H1 (cell line): Measurements from ENCODE around the gene TMEM107. TPM values are rescaled to one million over a fixed set of nuclear protein-coding genes. Genes with fewer than 3 reads are reported as not detected.

Experiments used
- CTCF ChIA-PET: fragments of 300-600 bp; sonication (Branson Sonifier 250); formaldehyde crosslinking; loops from one replicate; lab custom pipeline; 2021; ENCODE audit not compliant: partially characterized antibody; lab: Charles Lee
- POLR2A ChIA-PET: fragments of 300-600 bp; sonication (Branson Sonifier 250); formaldehyde crosslinking; loops from one replicate; lab custom pipeline; 2021; ENCODE audit warnings: inconsistent platforms; ENCODE audit not compliant: partially characterized antibody; lab: Charles Lee
- DNase-seq, 2 experiments: peaks; one replicate each; pipeline versions ENCODE4 v3.0.0 to v3.0.0-alpha.2; 2010 to 2022; ENCODE audit warnings: low spot score in 2 of 2, low read depth in 1 of 2, mixed read lengths in 1 of 2
- FAIRE-seq: peaks from 2 replicates; lab custom pipeline; 2011; peaks lifted over from hg19 to GRCh38; lab: Jason Lieb, UNC
- H2AFZ ChIP-seq: 2 replicates; pipeline ENCODE4 v1.8.1; 2012; ENCODE audit warnings: low read length, inconsistent platforms
- H2AK5ac ChIP-seq: 2 replicates; pipeline ENCODE4 v1.6.1; 2013; ENCODE audit warnings: low read depth, low read length
- H2BK120ac ChIP-seq: replicated peaks from 2 replicates; pipeline ENCODE3; 2013; ENCODE audit warnings: low read depth, low read length, inconsistent platforms
- H2BK12ac ChIP-seq: 2 replicates; pipeline ENCODE4 v1.6.1; 2013; ENCODE audit warnings: low read depth, low read length
- H2BK15ac ChIP-seq: 2 replicates; pipeline ENCODE4 v1.6.1; 2013; ENCODE audit warnings: low read length
- H2BK20ac ChIP-seq: 2 replicates; pipeline ENCODE4 v1.6.1; 2013; ENCODE audit warnings: low read length
- H2BK5ac ChIP-seq: 2 replicates; pipeline ENCODE4 v1.6.1; 2013; ENCODE audit warnings: low read depth, low read length
- H3K14ac ChIP-seq: 2 replicates; pipeline ENCODE4 v1.6.1; 2013; ENCODE audit warnings: inconsistent platforms; ENCODE audit not compliant: insufficient read length
- H3K18ac ChIP-seq: 2 replicates; pipeline ENCODE4 v1.6.1; 2013; ENCODE audit warnings: low read length; ENCODE audit errors: extremely low read depth
- H3K23ac ChIP-seq: 2 replicates; pipeline ENCODE4 v1.6.1; 2013; ENCODE audit warnings: inconsistent platforms; ENCODE audit not compliant: insufficient read length
- H3K23me2 ChIP-seq: 2 replicates; pipeline ENCODE4 v1.6.1; 2013; ENCODE audit warnings: low read depth, low read length
- H3K27ac ChIP-seq: 2 replicates; pipeline ENCODE4 v1.6.1; 2011; ENCODE audit warnings: low read depth, low read length, inconsistent platforms
- H3K27me3 ChIP-seq, 4 experiments: replicated peaks in 1 of 4; 1 replicate in 1 of 4; 2 replicates in 3 of 4; pipeline versions ENCODE4 v1.6.1 to v1.8.1; 2011 to 2013; ENCODE audit warnings: low read length in 3 of 4, mild to moderate bottlenecking in 3 of 4, inconsistent platforms in 2 of 4, mixed read lengths in 2 of 4, moderate library complexity in 1 of 4; ENCODE audit not compliant: control insufficient read depth in 3 of 4, insufficient read depth in 3 of 4; ENCODE audit errors: extremely low read depth in 1 of 4
- H3K36me3 ChIP-seq, 4 experiments: 2 replicates each; pipeline versions ENCODE4 v1.6.1 to v1.8.1; 2011 to 2013; ENCODE audit warnings: mild to moderate bottlenecking in 4 of 4, low read length in 3 of 4, moderate library complexity in 2 of 4, control low read depth in 1 of 4, inconsistent platforms in 1 of 4; ENCODE audit not compliant: insufficient read depth in 4 of 4, control insufficient read depth in 2 of 4
- H3K4ac ChIP-seq: replicated peaks from 2 replicates; pipeline ENCODE3; 2013; ENCODE audit warnings: low read length, low read depth, mixed read lengths, inconsistent platforms; ENCODE audit not compliant: insufficient read length
- H3K4me1 ChIP-seq, 4 experiments: replicated peaks in 1 of 4; 1 replicate in 1 of 4; 2 replicates in 3 of 4; pipeline versions ENCODE4 v1.6.1 to v1.8.1; 2011 to 2013; ENCODE audit warnings: low read length in 3 of 4, inconsistent platforms in 2 of 4, mixed read lengths in 1 of 4; ENCODE audit not compliant: insufficient read depth in 4 of 4, control insufficient read depth in 3 of 4
- H3K4me2 ChIP-seq, 2 experiments: 2 replicates each; pipeline versions ENCODE4 v1.6.1 to v1.8.1; 2011 to 2013; ENCODE audit warnings: low read depth in 2 of 2, low read length in 2 of 2, control low read depth in 1 of 2, inconsistent platforms in 1 of 2, mild to moderate bottlenecking in 1 of 2; ENCODE audit not compliant: insufficient read depth in 1 of 2
- H3K4me3 ChIP-seq, 4 experiments: fragments of 200-600, 300-600 bp in 1 of 4; sonication (generic), shearing (Covaris generic), sonication (Bioruptor Twin) in 1 of 4; 2 replicates each; pipeline versions ENCODE4 v1.5.1 to v1.8.1; 2011 to 2016; ENCODE audit warnings: low read length in 4 of 4, low read depth in 3 of 4, control low read depth in 2 of 4, inconsistent platforms in 2 of 4, mild to moderate bottlenecking in 2 of 4, mixed read lengths in 1 of 4, moderate library complexity in 1 of 4; ENCODE audit not compliant: insufficient read depth in 2 of 4; ENCODE audit errors: extremely low read depth in 1 of 4
- H3K56ac ChIP-seq: replicated peaks from 2 replicates; pipeline ENCODE3; 2013; ENCODE audit warnings: low read depth, mild to moderate bottlenecking, mixed read lengths, low read length, inconsistent platforms; ENCODE audit not compliant: insufficient read length
- H3K79me1 ChIP-seq: 2 replicates; pipeline ENCODE4 v1.6.1; 2013; ENCODE audit warnings: low read depth, low read length, control low read depth
- H3K79me2 ChIP-seq, 2 experiments: 2 replicates each; pipeline versions ENCODE4 v1.6.1 to v1.8.1; 2012 to 2013; ENCODE audit warnings: low read length in 2 of 2, mild to moderate bottlenecking in 2 of 2, inconsistent platforms in 1 of 2; ENCODE audit not compliant: insufficient read depth in 2 of 2, control insufficient read depth in 1 of 2
- H3K9ac ChIP-seq, 4 experiments: replicated peaks in 1 of 4; 1 replicate in 1 of 4; 2 replicates in 3 of 4; pipeline versions ENCODE4 v1.6.1 to v1.8.1; 2011 to 2013; ENCODE audit warnings: low read depth in 3 of 4, low read length in 3 of 4, control low read depth in 2 of 4, mild to moderate bottlenecking in 2 of 4, moderate library complexity in 2 of 4, inconsistent platforms in 1 of 4; ENCODE audit errors: extremely low read depth in 1 of 4
- H3K9me3 ChIP-seq, 2 experiments: 2 replicates each; pipeline versions ENCODE4 v1.6.1 to v1.8.1; 2012 to 2013; ENCODE audit warnings: mild to moderate bottlenecking in 2 of 2, moderate library complexity in 2 of 2, control low read depth in 1 of 2, inconsistent platforms in 1 of 2, low read depth in 1 of 2, low read length in 1 of 2, mixed read lengths in 1 of 2; ENCODE audit not compliant: insufficient read depth in 2 of 2
- H4K20me1 ChIP-seq, 2 experiments: replicated peaks in 1 of 2; 2 replicates each; pipeline versions ENCODE3 to v1.8.1; 2011 to 2013; ENCODE audit warnings: inconsistent platforms in 2 of 2, low read length in 2 of 2, mild to moderate bottlenecking in 1 of 2; ENCODE audit not compliant: insufficient read depth in 2 of 2, control insufficient read depth in 1 of 2
- H4K5ac ChIP-seq: 2 replicates; pipeline ENCODE4 v1.6.1; 2013; ENCODE audit warnings: low read length, low read depth, mixed read lengths, inconsistent platforms; ENCODE audit not compliant: insufficient read length
- H4K8ac ChIP-seq: 2 replicates; pipeline ENCODE4 v1.8.0; 2013; ENCODE audit warnings: mild to moderate bottlenecking, moderate library complexity, low read length, inconsistent platforms; ENCODE audit not compliant: insufficient read depth; ENCODE audit errors: extremely low read depth
- H4K91ac ChIP-seq: replicated peaks from 2 replicates; pipeline ENCODE3; 2013; ENCODE audit warnings: low read length, mixed read lengths, inconsistent platforms; ENCODE audit not compliant: insufficient read length
- POLR2AphosphoS5 ChIP-seq: IDR thresholded peaks from 2 replicates; pipeline ENCODE4 v1.6.1; 2011; ENCODE audit warnings: low read depth, low read length
- RBBP5 ChIP-seq: IDR thresholded peaks from 2 replicates; pipeline ENCODE4 v1.7.1; 2012; ENCODE audit warnings: low read depth, mild to moderate bottlenecking, inconsistent platforms, low read length, moderate library complexity, borderline replicate concordance
- RXRA ChIP-seq: IDR thresholded peaks from 2 replicates; pipeline ENCODE4 v1.6.1; 2011; ENCODE audit warnings: low read depth, mild to moderate bottlenecking, low read length, moderate library complexity; ENCODE audit not compliant: insufficient read depth
- SUZ12 ChIP-seq: fragments of 200-600 bp; sonication (generic); IDR thresholded peaks from 2 replicates; pipeline ENCODE4 v1.6.1; 2012; ENCODE audit warnings: mild to moderate bottlenecking, inconsistent platforms, low read length, moderate library complexity, mixed read lengths
- TEAD4 ChIP-seq: IDR thresholded peaks from 2 replicates; pipeline ENCODE4 v1.6.1; 2012; ENCODE audit warnings: low read depth, low read length, inconsistent platforms, mixed read lengths
- WGBS, 2 experiments: shearing (Covaris generic) in 1 of 2; methylation state at CpG; one replicate each; pipeline versions ENCODE4 v1.1.6 to v1.1.7; 2013 to 2015; ENCODE audit warnings: low lambda C conversion rate in 2 of 2, mixed read lengths in 2 of 2, inconsistent platforms in 1 of 2, low coverage in 1 of 2, missing lambda C conversion rate in 1 of 2; ENCODE audit not compliant: insufficient replicate concordance in 2 of 2, insufficient coverage in 1 of 2, insufficient read length in 1 of 2; ENCODE audit errors: extremely low coverage in 1 of 2, missing lambda C conversion rate in 1 of 2; 5-methylcytosine and 5-hydroxymethylcytosine counted together
- polyA plus RNA-seq, 7 experiments: library from polyadenylated mRNA; depleted of rRNA in 3 of 7; stranded (reverse) in 5 of 7; unstranded in 2 of 7; fragments of >200 nt in 5 of 7; fragments of 200-250 nt in 2 of 7; gene quantifications; 1 replicate in 5 of 7; 2 replicates in 1 of 7; 4 replicates in 1 of 7; pipeline versions ENCODE4 v1.2.1 to v1.2.3, GENCODE V29; 2011 to 2013; ENCODE audit warnings: missing spikeins in 2 of 7, mixed read lengths in 2 of 7
- total RNA-seq: library from RNA; stranded (reverse); fragmentation: NEBNext Ultra II Directional; extraction: Animal tissue kit (Norgen Biotek cat#: 25700); gene quantifications from 2 replicates; pipeline ENCODE4 v1.2.1, GENCODE V29; 2021

The TMEM107 gene
- total and polyA plus RNA-seq, 2 of the 8 experiments (the other 6 are each of a cell fraction or from before 2014, with no cell fraction given) = 17.3 to 21.5 TPM

DNA sequence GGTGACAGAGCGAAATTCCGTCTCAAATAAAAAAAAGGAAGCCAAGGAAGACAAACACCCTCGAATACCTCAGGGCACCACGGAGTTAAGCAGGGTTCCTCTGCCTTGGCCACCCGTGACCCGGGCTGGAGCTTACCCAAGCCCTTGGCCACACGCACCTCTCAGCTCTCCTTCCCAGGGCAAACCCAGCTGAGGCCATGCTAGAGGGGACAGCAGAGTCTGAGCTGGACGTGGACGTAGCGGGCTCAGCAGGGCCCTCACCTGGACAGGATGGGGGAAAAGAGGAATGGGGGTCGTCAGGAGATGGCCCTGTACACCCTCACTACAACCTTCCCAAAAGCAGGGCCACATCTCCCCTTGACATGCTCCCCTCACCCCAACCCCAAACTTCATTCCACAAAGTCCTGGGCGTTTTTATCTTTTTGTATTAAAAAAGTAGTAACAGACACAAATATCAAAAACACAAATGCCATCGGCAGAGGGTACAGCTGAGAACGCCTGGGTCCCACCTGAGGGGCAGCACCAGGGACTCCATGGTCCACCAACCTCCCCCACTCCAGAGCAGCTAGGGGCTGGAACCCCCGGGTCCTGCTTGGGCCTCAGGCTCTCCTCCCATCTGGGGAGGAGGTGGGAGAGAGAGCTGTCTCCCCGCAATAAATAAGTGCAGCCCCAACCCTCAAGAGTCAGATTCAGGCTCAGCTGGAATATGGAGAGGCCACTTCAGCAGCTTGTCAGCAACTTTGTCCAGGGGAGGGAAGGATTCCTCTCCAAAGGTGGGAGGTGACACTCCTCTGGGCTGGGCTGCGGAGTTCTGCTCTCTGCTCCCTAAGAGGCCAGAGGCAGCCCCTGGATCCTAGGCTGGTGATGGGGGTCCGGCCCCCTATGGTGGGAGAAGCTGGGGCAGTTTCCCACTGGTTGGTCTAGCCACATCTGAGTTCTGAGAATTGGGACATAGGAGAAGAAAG lies 35.8 kb downstream of the TMEM107 start:
- Histone ChIP-seq H3K9me3 (no peaks in the 10 kb centered on the region), H2BK120ac (no peak overlapping the region), H4K8ac (no peak overlapping the region), H3K79me1 (no peaks in the 10 kb centered on the region), H3K4me3 (no peak overlapping the region), H3K23ac (no peak overlapping the region), H3K18ac (no peak overlapping the region), H4K91ac (no peak overlapping the region), H4K20me1 (peaks cover 0 to 10% of the 10 kb centered on the region in 2 experiments)
- 91% methylated on average over 17 of the region's 18 CpGs; no CpG with 5 or more reads in 1 of the 2 experiments for WGBS, 2 experiments
- no peak for TF ChIP-seq RXRA
- no peak for TF ChIP-seq TEAD4
- TF ChIP-seq SUZ12 = no peak
- TF ChIP-seq RBBP5 = no peak
- no peak for TF ChIP-seq POLR2AphosphoS5
- TF ChIP-seq, all 59 proteins: peak for 0
- Histone ChIP-seq H3K56ac (no peak overlapping the region), H3K9ac (no peak overlapping the region), H3K79me2 (no peaks in the 10 kb centered on the region), H3K14ac (no peak overlapping the region), H3K4me2 (peak overlapping the region in 1 of 2 experiments; percentile 99; a peak in 1 of 4 replicates), H3K36me3 (peaks cover 3 to 21% (median 12%) of the 10 kb centered on the region in 4 experiments), H3K4ac (no peak overlapping the region), H3K27ac (peak overlapping the region; percentile 30; the same call in 1 of the 2 replicates), H2BK5ac (no peak overlapping the region; the same call in 1 of the 2 replicates), H2BK12ac (no peak overlapping the region), H3K27me3 (peaks cover 0 to 7% (median 2%) of the 10 kb centered on the region in 4 experiments; a peak in 4 of 7 replicates), H2BK20ac (no peak overlapping the region), H2AFZ (no peak overlapping the region), H4K5ac (no peak overlapping the region), H3K4me1 (peaks cover 0 to 5% (median 3%) of the 10 kb centered on the region in 4 experiments; a peak in 2 of 7 replicates), H2BK15ac (no peak overlapping the region), H3K23me2 (peaks cover 9% of the 10 kb centered on the region), H2AK5ac (no peak overlapping the region)
- DNase-seq = no peak
- no peak for FAIRE-seq
- CTCF ChIA-PET = interaction anchor here (0.9 to 14.1 kb wide), 15 partner anchors 10 to 109 kb away, joined by 3 to 133 read pairs (median 4); partner anchors contain the start of genes PFAS and VAMP2
- POLR2A ChIA-PET = interaction anchor here (0.9 to 10.3 kb wide), 14 partner anchors 9 to 227 kb away, joined by 3 to 76 read pairs (median 5); partner anchors contain the start of genes BORCS6, HES7, PER1 and TMEM107
